ENCODE data around the gene ASF1B. TPM values are rescaled to one million over a fixed set of nuclear protein-coding genes. Genes with fewer than 3 reads are reported as not detected.

ASF1B gene
- total RNA-seq, 2 experiments from 2014 or later: 143 to 202 TPM

DNA sequence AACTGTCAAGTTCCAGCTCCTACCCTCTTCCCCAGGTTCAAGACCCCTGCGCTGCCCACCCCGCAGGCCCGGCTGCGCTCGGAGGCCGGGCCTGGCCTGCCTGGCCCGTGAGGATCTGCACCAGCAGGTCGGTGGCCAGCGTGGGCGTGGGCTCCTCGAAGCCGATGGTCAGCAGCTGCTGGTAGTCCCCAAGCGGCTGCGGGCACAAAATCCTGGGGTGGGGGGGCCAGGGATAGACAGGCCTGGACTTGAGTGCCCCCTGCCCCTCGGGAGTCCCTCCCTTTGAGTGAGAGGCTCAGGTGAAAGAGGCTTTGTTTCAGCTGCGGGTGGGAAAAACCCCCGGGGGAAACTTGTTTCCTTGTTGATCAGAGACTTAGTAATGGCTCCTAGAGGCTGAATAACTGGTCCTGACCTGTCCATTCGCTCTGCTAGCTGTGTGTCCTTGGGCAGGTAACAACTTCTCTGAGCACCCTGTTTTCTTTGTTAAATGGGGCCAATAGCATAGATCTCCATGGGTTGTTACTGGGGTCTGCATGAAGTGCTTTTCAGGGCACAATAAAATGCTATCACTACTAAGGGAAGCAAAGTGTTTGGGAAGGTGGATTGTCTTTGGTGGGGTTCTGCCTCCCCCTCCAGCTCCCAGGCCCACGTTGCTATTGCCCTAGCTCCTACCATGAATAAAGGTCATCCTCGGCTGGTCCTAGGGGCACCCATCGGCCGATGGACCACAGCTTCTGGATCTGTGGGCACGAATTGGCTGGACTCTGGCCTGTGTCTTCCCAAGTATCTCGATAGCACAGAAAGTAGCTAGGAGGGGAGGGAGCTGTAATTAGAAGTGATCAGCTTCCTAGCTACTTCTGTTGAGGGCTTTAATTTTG lies 54.4 kb downstream of the ASF1B start:
- no peak for TF ChIP-seq EZH2phosphoT487 (IDR thresholded peaks at IDR 0.05; ENCODE audit: borderline replicate concordance, low read depth, low read length)
- TF ChIP-seq, protein P1, sequence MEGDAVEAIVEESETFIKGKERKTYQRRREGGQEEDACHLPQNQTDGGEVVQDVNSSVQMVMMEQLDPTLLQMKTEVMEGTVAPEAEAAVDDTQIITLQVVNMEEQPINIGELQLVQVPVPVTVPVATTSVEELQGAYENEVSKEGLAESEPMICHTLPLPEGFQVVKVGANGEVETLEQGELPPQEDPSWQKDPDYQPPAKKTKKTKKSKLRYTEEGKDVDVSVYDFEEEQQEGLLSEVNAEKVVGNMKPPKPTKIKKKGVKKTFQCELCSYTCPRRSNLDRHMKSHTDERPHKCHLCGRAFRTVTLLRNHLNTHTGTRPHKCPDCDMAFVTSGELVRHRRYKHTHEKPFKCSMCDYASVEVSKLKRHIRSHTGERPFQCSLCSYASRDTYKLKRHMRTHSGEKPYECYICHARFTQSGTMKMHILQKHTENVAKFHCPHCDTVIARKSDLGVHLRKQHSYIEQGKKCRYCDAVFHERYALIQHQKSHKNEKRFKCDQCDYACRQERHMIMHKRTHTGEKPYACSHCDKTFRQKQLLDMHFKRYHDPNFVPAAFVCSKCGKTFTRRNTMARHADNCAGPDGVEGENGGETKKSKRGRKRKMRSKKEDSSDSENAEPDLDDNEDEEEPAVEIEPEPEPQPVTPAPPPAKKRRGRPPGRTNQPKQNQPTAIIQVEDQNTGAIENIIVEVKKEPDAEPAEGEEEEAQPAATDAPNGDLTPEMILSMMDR (conservative IDR thresholded peaks at IDR 0.05; ENCODE audit: low read length): no peak
- Histone ChIP-seq H3K79me2 (ENCODE audit: insufficient read depth, low read depth, low read length) (no peaks in the 10 kb centered on the region), H3K36me3 (ENCODE audit: insufficient read depth, low read length) (peaks cover 20% of the 10 kb centered on the region; the same call in 1 of the 2 replicates), H2AFZ (ENCODE audit: low read length) (peak overlapping the region; percentile 74), H3K27ac (ENCODE audit: low read depth, low read length, poor library complexity, severe bottlenecking) (no peak overlapping the region), H3K4me2 (ENCODE audit: low read length) (peak overlapping the region; percentile 90), H4K20me1 (ENCODE audit: insufficient read depth, low read length) (no peaks in the 10 kb centered on the region), H3K4me3 (ENCODE audit: low read depth, low read length, poor library complexity, severe bottlenecking) (peak overlapping the region; percentile 72), H3K9me2 (ENCODE audit: insufficient read depth, low read length) (no peaks in the 10 kb centered on the region), H3K9me3 (ENCODE audit: low read length) (no peaks in the 10 kb centered on the region), H3K4me1 (ENCODE audit: insufficient read depth, low read length, poor library complexity, severe bottlenecking) (peaks cover 19% of the 10 kb centered on the region)
- CTCF ChIA-PET (ENCODE audit: unreplicated experiment): no interaction called here
- no peak for DNase-seq (ENCODE audit: low spot score)
- intact Hi-C loops (cut with micrococcal nuclease; ENCODE audit: unreplicated experiment): loop anchor here (1.0 kb wide), 1 partner anchor 76 kb away; the partner anchor contains the start of gene RFX1
- no TSS peak for BruUV-seq (replicated peaks)
- POLR2A ChIA-PET: interaction anchor here (1.1 kb wide), 1 partner anchor 130 kb away, joined by 3 read pairs; the partner anchor contains the start of gene DCAF15

DNA sequence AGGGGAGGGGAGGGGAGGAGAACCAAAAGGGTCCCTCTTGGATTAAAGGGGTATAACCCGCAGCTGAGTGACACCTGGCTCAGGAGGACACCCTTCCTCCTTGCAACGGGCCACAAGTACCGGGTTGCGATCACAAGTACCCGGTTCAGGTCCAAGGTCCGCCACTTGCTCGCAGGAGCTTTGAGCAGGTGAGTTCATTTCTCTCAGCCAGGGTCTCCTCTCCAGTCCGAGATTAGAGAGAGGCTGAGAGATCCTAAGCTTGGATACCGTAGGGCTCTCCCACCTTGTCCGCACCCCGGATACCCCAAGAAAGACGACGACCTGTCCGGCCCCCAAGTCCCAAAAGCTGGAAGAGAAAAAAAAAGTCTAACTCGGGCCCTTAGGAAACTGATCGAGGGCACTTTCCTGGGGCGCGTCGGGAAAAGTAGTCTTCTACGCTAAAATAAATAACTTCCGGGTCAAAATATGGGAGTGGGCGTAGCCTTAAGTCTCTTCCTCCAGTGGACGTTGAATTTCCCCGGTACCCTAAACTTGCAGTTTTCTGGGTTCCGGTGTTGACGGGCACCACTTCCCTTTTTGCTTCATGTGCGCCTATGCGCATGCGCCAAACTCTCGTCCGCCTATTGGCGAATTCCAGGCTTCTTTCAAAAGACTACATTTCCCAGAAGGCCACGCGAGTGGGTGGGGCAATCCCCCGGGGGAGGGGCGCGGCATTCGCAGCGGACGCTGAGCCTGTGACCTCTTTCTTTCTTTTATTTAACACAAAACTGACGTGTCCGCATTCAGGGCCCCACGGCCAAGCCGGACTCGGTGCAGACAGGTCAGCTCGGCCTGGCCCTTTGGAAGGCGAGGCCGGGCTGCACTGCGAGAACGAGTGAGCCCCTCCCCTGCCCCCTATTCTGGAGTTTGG lies 55.2 kb downstream of the ASF1B start:
- intact Hi-C loops (cut with micrococcal nuclease; ENCODE audit: unreplicated experiment): loop anchor here (1.0 kb wide), 1 partner anchor 75 kb away; the partner anchor contains the start of gene RFX1
- peak overlapping the region; percentile 54 for H3K27ac ChIP-seq (ENCODE audit: low read depth, low read length, poor library complexity, severe bottlenecking)
- H3K4me2 ChIP-seq (ENCODE audit: low read length): peak overlapping the region; percentile 90
- BruUV-seq (replicated peaks): TSS peak; percentile 84
- peak overlapping the region; percentile 72 for H3K4me3 ChIP-seq (ENCODE audit: low read depth, low read length, poor library complexity, severe bottlenecking)
- no peaks in the 10 kb centered on the region for H3K79me2 ChIP-seq (ENCODE audit: insufficient read depth, low read depth, low read length)
- peak; percentile 100 for DNase-seq (ENCODE audit: low spot score)
- H3K4me1 ChIP-seq (ENCODE audit: insufficient read depth, low read length, poor library complexity, severe bottlenecking): peaks cover 19% of the 10 kb centered on the region
- H4K20me1 ChIP-seq (ENCODE audit: insufficient read depth, low read length): no peaks in the 10 kb centered on the region
- CTCF ChIA-PET (ENCODE audit: unreplicated experiment): no interaction called here
- peaks cover 11% of the 10 kb centered on the region; the same call in 1 of the 2 replicates for H3K36me3 ChIP-seq (ENCODE audit: insufficient read depth, low read length)
- POLR2A ChIA-PET: interaction anchor here (0.6 to 1.1 kb wide), 2 partner anchors 129 to 350 kb away, joined by 3 read pairs; partner anchors contain the start of gene DCAF15
- TF ChIP-seq, protein P1 (conservative IDR thresholded peaks at IDR 0.05; ENCODE audit: low read length): no peak
- TF ChIP-seq EZH2phosphoT487 (IDR thresholded peaks at IDR 0.05; ENCODE audit: borderline replicate concordance, low read depth, low read length): no peak
- no peaks in the 10 kb centered on the region for H3K9me2 ChIP-seq (ENCODE audit: insufficient read depth, low read length)
- H3K9me3 ChIP-seq (ENCODE audit: low read length): no peaks in the 10 kb centered on the region
- H2AFZ ChIP-seq (ENCODE audit: low read length): peak overlapping the region; percentile 74
